ENCODE data around the gene LPP.

DNA sequence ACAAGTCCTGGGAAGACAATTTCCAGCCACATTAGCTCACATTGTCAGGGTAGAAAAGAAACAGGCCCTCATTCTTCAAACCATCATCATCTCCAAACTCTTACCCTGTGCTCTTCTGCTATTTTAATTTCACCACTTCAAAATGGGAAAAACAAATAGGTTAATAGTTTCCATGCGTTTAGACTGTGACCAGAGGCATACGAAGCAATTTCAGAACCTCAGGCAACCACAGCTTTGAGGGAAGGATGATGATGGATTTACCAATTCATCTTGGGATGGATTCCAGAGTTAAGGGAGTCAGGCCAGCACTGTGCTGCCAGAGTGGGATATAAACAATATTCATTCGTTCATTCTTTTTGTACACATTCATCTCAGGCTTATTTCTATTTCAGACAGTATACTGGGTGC lies 710.0 kb downstream of the LPP start:
- TF ChIP-seq ZNF668 (CRISPR knock-in tag; IDR thresholded peaks at IDR 0.05) (no peak), SP1 (CRISPR knock-in tag; IDR thresholded peaks at IDR 0.05) (no peak), CHD1 (IDR thresholded peaks at IDR 0.05; ENCODE audit: low read length) (no peak), ZNF436 (CRISPR knock-in tag; IDR thresholded peaks at IDR 0.05) (no peak), ZKSCAN1 (IDR thresholded peaks at IDR 0.05; ENCODE audit: low read depth, low read length) (no peak), RFX1 (IDR thresholded peaks at IDR 0.05) (no peak), EP300 (IDR thresholded peaks at IDR 0.05; ENCODE audit: low read length) (no peak), MAFK (IDR thresholded peaks at IDR 0.05; ENCODE audit: low read length) (no peak), ZNF124 (CRISPR knock-in tag; IDR thresholded peaks at IDR 0.05) (no peak), HDAC6 (IDR thresholded peaks at IDR 0.05; ENCODE audit: low read depth, low read length) (no peak), ZBED1 (IDR thresholded peaks at IDR 0.05) (no peak)
- TF ChIP-seq, protein P1, sequence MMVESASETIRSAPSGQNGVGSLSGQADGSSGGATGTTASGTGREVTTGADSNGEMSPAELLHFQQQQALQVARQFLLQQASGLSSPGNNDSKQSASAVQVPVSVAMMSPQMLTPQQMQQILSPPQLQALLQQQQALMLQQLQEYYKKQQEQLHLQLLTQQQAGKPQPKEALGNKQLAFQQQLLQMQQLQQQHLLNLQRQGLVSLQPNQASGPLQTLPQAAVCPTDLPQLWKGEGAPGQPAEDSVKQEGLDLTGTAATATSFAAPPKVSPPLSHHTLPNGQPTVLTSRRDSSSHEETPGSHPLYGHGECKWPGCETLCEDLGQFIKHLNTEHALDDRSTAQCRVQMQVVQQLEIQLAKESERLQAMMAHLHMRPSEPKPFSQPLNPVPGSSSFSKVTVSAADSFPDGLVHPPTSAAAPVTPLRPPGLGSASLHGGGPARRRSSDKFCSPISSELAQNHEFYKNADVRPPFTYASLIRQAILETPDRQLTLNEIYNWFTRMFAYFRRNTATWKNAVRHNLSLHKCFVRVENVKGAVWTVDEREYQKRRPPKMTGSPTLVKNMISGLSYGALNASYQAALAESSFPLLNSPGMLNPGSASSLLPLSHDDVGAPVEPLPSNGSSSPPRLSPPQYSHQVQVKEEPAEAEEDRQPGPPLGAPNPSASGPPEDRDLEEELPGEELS (CRISPR knock-in tag; IDR thresholded peaks at IDR 0.05; ENCODE audit: borderline replicate concordance), result no peak
- TF ChIP-seq, protein P2, sequence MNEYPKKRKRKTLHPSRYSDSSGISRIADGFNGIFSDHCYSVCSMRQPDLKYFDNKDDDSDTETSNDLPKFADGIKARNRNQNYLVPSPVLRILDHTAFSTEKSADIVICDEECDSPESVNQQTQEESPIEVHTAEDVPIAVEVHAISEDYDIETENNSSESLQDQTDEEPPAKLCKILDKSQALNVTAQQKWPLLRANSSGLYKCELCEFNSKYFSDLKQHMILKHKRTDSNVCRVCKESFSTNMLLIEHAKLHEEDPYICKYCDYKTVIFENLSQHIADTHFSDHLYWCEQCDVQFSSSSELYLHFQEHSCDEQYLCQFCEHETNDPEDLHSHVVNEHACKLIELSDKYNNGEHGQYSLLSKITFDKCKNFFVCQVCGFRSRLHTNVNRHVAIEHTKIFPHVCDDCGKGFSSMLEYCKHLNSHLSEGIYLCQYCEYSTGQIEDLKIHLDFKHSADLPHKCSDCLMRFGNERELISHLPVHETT (CRISPR knock-in tag; conservative IDR thresholded peaks at IDR 0.05 in 1 of 2, IDR thresholded peaks at IDR 0.05 in 1 of 2), result no peak
- TF ChIP-seq, protein P3, sequence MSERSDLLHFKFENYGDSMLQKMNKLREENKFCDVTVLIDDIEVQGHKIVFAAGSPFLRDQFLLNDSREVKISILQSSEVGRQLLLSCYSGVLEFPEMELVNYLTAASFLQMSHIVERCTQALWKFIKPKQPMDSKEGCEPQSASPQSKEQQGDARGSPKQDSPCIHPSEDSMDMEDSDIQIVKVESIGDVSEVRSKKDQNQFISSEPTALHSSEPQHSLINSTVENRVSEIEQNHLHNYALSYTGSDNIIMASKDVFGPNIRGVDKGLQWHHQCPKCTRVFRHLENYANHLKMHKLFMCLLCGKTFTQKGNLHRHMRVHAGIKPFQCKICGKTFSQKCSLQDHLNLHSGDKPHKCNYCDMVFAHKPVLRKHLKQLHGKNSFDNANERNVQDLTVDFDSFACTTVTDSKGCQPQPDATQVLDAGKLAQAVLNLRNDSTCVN (CRISPR knock-in tag; IDR thresholded peaks at IDR 0.05), result no peak

Measured in K562 (cell line).